NT2/D1 (cell line): Measurements from ENCODE around the gene TMEM115.

Experiments
- SUZ12 ChIP-seq: IDR thresholded peaks from 2 replicates; pipeline ENCODE4 v1.6.1; 2011; ENCODE audit not compliant: insufficient read length, insufficient read depth; ENCODE audit errors: extremely low read depth
- ZNF274 ChIP-seq: IDR thresholded peaks from 2 replicates; pipeline ENCODE4 v1.6.1; 2011; ENCODE audit warnings: mild to moderate bottlenecking, low read depth, low read length

DNA sequence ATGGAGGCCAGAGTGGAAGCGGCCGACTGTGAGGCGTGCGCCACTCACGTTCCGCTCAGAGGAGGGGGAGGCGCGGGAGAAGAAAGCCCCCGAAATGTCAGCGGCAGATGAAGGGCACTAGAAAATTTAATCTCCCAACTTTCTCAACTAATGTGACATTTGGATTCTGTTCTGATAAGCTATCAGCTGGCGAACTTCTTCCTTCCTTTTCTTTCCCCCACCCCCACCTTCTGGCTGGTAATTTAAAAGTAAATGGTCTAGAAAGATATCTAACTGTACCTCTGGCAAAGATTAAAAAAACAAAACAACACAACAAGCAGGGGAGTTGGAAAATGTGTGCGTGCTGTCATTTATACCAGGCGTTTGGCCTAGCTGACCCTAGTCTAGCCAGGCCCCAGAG lies 26.4 kb upstream of the TMEM115 start:
- TF ChIP-seq SUZ12 (no peak), ZNF274 (no peak)
